ENCODE results near the gene TMEM54. TPM values are rescaled to one million over a fixed set of nuclear protein-coding genes. Genes with fewer than 3 reads are reported as not detected.

Gene TMEM54
- total and polyA plus RNA-seq, 2 experiments from 2014 or later = 11.2 to 11.7 TPM

DNA sequence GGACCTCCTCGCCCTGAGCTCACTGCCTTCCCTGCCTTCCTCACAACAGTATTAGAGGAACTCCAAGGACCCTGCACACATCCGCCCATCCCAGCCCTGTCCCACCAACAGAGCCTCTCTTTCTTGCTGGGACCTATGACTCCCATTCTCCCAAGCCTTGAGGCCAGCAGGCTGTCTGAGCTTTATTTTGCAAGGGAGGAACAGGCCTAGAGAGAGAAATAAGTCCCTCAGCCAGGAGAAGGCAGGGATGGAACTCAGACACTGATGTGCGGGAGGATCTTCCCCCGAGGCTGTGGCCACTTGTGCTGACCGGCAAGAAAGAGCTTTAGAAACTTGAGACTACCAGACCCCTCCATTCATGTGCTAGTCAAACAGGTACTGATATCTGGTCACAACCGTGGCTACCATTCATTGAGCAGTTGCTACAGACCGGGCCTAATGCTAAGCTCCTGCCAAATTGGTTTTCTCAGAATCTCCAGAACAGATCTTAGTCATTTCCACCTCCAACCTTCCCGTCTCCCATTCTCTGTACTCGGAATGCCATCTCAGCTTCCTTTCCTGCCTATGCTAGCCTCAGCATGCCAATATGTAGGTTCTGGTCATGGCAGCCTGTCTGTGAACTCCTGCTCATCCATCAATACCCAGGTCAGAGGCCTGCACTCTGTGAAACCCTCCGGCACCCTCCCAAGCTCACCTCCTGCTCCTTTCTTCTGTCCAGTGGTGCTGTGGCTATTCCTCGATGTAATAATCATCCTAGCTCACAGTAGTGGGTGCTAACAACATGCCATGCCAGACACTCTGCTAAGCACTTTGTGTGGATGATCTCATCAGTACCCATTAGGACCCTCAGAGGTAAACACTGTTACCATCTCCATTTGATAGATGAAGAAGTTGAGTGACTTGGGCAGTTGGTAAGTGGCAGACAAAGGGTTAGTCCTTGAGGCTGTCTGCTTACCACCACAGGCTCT lies 3.8 kb downstream of the TMEM54 start:
- Mint-ChIP-seq H3K9me3 (no peaks in the 10 kb centered on the region; the same call in 2 of the 3 replicates), H3K4me3 (no peak overlapping the region), H3K36me3 (ENCODE audit: low read depth) (peaks cover 3% of the 10 kb centered on the region; the same call in 1 of the 3 replicates), H3K4me1 (peaks cover 13% of the 10 kb centered on the region), H3K27me3 (ENCODE audit: insufficient read depth, low read depth, poor library complexity) (peaks cover 43% of the 10 kb centered on the region), H3K27ac (no peak overlapping the region)
- no peak for ATAC-seq
- Histone ChIP-seq H3K4me1 (ENCODE audit: insufficient read depth) (peaks cover 18% of the 10 kb centered on the region; the same call in 1 of the 2 replicates), H3K4me2 (no peak overlapping the region), H3K27me3 (ENCODE audit: insufficient read depth) (peaks cover 43% of the 10 kb centered on the region), H3K79me2 (replicated peaks; ENCODE audit: insufficient read depth) (no peaks in the 10 kb centered on the region), H3K36me3 (ENCODE audit: insufficient read depth) (no peaks in the 10 kb centered on the region), H2AFZ (no peak overlapping the region), H4K20me1 (replicated peaks; ENCODE audit: insufficient read depth) (no peaks in the 10 kb centered on the region), H3K27ac (ENCODE audit: low read depth) (no peak overlapping the region), H3K9me2 (ENCODE audit: insufficient read depth) (no peaks in the 10 kb centered on the region), H3F3A (replicated peaks; ENCODE audit: low read depth) (peaks cover 3% of the 10 kb centered on the region; the same call in 1 of the 2 replicates), H3K4me3 (no peak overlapping the region)
- DNase-seq (ENCODE audit: low spot score) = no peak
- TF ChIP-seq, protein P1, sequence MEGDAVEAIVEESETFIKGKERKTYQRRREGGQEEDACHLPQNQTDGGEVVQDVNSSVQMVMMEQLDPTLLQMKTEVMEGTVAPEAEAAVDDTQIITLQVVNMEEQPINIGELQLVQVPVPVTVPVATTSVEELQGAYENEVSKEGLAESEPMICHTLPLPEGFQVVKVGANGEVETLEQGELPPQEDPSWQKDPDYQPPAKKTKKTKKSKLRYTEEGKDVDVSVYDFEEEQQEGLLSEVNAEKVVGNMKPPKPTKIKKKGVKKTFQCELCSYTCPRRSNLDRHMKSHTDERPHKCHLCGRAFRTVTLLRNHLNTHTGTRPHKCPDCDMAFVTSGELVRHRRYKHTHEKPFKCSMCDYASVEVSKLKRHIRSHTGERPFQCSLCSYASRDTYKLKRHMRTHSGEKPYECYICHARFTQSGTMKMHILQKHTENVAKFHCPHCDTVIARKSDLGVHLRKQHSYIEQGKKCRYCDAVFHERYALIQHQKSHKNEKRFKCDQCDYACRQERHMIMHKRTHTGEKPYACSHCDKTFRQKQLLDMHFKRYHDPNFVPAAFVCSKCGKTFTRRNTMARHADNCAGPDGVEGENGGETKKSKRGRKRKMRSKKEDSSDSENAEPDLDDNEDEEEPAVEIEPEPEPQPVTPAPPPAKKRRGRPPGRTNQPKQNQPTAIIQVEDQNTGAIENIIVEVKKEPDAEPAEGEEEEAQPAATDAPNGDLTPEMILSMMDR (conservative IDR thresholded peaks at IDR 0.05; ENCODE audit: low read depth in 2 of 2) = no peak
- TF ChIP-seq POLR2AphosphoS5 (IDR thresholded peaks at IDR 0.05; ENCODE audit: low read depth) (no peak), CREB1 (CRISPR knock-in tag; IDR thresholded peaks at IDR 0.05; ENCODE audit: low read depth) (no peak), NANOG (IDR thresholded peaks at IDR 0.05; ENCODE audit: borderline replicate concordance) (no peak), EZH2phosphoT487 (IDR thresholded peaks at IDR 0.05; ENCODE audit: unreplicated experiment) (no peak), JUNB (IDR thresholded peaks at IDR 0.05; ENCODE audit: unreplicated experiment) (no peak), EZH2 (IDR thresholded peaks at IDR 0.05; ENCODE audit: low read depth, unreplicated experiment) (no peak), ZNF331 (CRISPR knock-in tag; IDR thresholded peaks at IDR 0.05; ENCODE audit: low read depth) (no peak), ZNF114 (CRISPR knock-in tag; IDR thresholded peaks at IDR 0.05) (no peak), STAT1 (IDR thresholded peaks at IDR 0.05; ENCODE audit: unreplicated experiment) (no peak)
- TF ChIP-seq, protein P2, sequence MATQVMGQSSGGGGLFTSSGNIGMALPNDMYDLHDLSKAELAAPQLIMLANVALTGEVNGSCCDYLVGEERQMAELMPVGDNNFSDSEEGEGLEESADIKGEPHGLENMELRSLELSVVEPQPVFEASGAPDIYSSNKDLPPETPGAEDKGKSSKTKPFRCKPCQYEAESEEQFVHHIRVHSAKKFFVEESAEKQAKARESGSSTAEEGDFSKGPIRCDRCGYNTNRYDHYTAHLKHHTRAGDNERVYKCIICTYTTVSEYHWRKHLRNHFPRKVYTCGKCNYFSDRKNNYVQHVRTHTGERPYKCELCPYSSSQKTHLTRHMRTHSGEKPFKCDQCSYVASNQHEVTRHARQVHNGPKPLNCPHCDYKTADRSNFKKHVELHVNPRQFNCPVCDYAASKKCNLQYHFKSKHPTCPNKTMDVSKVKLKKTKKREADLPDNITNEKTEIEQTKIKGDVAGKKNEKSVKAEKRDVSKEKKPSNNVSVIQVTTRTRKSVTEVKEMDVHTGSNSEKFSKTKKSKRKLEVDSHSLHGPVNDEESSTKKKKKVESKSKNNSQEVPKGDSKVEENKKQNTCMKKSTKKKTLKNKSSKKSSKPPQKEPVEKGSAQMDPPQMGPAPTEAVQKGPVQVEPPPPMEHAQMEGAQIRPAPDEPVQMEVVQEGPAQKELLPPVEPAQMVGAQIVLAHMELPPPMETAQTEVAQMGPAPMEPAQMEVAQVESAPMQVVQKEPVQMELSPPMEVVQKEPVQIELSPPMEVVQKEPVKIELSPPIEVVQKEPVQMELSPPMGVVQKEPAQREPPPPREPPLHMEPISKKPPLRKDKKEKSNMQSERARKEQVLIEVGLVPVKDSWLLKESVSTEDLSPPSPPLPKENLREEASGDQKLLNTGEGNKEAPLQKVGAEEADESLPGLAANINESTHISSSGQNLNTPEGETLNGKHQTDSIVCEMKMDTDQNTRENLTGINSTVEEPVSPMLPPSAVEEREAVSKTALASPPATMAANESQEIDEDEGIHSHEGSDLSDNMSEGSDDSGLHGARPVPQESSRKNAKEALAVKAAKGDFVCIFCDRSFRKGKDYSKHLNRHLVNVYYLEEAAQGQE (IDR thresholded peaks at IDR 0.05; ENCODE audit: unreplicated experiment) = no peak
- TF ChIP-seq, protein P3, sequence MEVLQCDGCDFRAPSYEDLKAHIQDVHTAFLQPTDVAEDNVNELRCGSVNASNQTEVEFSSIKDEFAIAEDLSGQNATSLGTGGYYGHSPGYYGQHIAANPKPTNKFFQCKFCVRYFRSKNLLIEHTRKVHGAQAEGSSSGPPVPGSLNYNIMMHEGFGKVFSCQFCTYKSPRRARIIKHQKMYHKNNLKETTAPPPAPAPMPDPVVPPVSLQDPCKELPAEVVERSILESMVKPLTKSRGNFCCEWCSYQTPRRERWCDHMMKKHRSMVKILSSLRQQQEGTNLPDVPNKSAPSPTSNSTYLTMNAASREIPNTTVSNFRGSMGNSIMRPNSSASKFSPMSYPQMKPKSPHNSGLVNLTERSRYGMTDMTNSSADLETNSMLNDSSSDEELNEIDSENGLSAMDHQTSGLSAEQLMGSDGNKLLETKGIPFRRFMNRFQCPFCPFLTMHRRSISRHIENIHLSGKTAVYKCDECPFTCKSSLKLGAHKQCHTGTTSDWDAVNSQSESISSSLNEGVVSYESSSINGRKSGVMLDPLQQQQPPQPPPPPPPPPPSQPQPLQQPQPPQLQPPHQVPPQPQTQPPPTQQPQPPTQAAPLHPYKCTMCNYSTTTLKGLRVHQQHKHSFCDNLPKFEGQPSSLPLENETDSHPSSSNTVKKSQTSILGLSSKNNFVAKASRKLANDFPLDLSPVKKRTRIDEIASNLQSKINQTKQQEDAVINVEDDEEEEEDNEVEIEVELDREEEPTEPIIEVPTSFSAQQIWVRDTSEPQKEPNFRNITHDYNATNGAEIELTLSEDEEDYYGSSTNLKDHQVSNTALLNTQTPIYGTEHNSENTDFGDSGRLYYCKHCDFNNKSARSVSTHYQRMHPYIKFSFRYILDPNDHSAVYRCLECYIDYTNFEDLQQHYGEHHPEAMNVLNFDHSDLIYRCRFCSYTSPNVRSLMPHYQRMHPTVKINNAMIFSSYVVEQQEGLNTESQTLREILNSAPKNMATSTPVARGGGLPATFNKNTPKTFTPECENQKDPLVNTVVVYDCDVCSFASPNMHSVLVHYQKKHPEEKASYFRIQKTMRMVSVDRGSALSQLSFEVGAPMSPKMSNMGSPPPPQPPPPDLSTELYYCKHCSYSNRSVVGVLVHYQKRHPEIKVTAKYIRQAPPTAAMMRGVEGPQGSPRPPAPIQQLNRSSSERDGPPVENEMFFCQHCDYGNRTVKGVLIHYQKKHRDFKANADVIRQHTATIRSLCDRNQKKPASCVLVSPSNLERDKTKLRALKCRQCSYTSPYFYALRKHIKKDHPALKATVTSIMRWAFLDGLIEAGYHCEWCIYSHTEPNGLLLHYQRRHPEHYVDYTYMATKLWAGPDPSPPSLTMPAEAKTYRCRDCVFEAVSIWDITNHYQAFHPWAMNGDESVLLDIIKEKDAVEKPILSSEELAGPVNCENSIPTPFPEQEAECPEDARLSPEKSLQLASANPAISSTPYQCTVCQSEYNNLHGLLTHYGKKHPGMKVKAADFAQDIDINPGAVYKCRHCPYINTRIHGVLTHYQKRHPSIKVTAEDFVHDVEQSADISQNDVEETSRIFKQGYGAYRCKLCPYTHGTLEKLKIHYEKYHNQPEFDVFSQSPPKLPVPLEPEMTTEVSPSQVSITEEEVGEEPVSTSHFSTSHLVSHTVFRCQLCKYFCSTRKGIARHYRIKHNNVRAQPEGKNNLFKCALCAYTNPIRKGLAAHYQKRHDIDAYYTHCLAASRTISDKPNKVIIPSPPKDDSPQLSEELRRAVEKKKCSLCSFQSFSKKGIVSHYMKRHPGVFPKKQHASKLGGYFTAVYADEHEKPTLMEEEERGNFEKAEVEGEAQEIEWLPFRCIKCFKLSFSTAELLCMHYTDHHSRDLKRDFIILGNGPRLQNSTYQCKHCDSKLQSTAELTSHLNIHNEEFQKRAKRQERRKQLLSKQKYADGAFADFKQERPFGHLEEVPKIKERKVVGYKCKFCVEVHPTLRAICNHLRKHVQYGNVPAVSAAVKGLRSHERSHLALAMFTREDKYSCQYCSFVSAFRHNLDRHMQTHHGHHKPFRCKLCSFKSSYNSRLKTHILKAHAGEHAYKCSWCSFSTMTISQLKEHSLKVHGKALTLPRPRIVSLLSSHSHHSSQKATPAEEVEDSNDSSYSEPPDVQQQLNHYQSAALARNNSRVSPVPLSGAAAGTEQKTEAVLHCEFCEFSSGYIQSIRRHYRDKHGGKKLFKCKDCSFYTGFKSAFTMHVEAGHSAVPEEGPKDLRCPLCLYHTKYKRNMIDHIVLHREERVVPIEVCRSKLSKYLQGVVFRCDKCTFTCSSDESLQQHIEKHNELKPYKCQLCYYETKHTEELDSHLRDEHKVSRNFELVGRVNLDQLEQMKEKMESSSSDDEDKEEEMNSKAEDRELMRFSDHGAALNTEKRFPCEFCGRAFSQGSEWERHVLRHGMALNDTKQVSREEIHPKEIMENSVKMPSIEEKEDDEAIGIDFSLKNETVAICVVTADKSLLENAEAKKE (CRISPR knock-in tag; IDR thresholded peaks at IDR 0.05) = no peak
- TF ChIP-seq, protein P4, sequence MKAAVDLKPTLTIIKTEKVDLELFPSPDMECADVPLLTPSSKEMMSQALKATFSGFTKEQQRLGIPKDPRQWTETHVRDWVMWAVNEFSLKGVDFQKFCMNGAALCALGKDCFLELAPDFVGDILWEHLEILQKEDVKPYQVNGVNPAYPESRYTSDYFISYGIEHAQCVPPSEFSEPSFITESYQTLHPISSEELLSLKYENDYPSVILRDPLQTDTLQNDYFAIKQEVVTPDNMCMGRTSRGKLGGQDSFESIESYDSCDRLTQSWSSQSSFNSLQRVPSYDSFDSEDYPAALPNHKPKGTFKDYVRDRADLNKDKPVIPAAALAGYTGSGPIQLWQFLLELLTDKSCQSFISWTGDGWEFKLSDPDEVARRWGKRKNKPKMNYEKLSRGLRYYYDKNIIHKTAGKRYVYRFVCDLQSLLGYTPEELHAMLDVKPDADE (IDR thresholded peaks at IDR 0.05) = no peak
